ENCODE measurements around the gene POLR2E.

The POLR2E gene

GRCh38 chr19:1042689-1043511 lies 52.3 kb downstream of the POLR2E start:
- DNase-seq, result no peak

GRCh38 chr19:1041835-1042685 lies 53.1 kb downstream of the POLR2E start:
- no peak for DNase-seq

GRCh38 chr19:1041272-1041834 lies 53.8 kb downstream of the POLR2E start:
- DNase-seq, result no peak

DNA sequence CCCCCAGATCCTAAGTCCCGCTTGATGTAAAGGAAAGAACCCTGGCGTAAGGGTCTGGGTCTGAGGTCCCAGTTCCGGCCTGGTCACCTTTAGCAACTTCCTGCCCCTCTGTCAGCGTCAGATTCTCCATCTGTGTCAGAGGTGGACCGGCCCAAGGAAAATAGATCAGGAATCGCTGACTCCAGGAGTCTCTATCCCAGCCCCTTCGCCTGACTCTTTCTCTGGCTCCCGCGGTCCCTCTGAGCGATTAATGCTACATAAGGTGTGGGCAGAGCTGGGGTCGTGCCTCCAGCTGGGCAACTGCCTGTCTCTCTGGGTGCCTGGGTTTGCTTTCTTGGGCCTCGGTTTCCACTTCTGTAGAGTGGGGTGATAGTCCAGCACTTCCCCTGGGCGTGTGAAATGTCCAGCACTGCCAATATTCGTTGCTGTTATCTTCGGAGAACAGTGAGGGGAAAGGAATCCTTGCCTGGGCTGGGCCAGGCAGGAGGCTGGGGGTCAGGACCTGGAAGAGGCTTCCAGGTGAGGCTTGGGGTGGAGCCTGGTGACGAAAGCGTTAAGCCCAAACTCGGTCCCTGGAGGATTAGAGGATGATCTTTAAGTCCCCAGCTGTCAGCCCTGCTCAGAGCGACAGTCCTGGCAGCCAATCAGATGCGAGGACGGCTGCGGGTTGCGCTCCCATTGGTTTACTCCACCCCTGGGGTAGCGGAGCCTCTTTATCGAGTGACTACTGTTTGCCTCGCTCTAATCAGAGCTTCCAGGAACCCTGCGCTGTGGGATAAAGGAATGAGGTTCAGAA lies 54.5 kb downstream of the POLR2E start:
- DNase-seq, result peak; percentile 87 to 90

DNA sequence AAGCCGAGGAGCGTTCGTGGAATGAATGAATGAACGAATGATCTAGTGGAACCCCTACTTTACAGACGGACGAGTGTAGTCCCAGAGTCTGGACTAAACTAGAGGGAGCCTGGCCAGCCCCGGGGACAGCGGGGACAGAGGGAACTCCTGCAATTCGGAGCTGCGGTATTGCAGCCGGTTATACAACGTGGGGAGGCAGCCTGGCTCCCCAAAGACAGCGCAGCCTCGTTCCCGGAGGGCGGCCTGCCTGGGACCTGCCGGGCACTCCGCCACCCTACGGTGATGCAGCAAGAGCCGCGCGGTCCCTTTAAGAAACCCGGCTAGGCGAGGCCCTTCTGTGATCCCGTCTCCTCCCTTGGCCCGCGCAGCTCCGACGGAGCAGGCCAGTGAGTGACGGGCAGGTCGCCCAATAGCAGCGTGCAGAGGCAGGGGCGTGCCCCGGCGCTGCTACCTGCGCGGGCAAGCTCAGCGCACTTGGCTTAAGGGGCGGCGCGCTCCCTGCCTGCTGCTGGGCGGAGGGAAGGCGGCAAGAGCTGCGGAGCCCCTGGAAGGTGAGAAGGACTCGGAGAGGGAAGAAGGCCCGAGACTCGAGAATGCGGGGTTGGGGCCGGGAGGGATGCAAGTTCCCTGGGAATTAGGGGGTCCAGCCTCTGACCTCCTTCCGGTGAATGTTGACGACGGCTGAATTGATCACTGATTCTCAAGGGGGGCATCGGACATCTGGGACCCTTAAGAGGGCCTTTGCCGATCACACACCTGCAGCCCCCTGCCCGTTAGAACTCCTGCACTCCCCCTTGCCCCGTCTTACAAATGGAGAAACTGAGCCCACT lies 55.3 kb downstream of the POLR2E start, which contains the start of gene ABCA7:
Gene ABCA7 (plus strand): TSS at position 462 of the 830 bp plus-strand sequence. CDS start 1,255 bp downstream, outside the sequence.
- peak; percentile 97 to 100 for DNase-seq

DNA sequence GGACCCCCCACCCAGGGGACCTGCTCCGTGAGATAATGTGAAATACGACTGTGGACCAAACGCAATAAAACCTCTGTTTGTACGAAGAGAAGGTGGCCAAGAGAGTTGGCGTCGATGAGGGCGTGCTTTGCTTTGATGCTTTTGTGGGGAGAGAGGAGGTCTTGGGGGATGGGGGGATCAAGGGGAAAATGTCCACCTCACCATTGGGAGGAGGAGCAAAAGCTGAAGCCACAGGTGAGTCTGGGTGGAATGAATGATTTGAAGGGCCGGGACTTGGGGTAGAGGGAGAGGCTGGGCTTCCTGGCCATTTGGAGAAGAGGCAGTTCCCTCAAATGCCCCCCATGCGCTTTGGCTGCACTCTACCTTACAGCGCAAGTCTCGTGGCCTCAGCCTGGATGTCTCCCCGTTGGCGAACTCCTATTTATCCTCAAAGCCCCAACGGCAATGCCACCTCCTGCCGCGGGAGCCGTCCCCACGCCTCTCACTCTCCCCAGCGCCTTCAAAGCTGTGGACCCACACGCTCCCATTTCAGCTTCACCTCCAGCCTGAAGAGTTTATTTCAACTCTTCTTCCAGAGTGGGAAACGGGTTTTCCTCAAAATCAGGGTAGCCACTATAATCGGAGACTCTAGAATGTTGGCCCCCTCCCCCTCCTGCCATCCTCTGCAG lies 56.1 kb downstream of the POLR2E start:
- no peak for DNase-seq

DNA sequence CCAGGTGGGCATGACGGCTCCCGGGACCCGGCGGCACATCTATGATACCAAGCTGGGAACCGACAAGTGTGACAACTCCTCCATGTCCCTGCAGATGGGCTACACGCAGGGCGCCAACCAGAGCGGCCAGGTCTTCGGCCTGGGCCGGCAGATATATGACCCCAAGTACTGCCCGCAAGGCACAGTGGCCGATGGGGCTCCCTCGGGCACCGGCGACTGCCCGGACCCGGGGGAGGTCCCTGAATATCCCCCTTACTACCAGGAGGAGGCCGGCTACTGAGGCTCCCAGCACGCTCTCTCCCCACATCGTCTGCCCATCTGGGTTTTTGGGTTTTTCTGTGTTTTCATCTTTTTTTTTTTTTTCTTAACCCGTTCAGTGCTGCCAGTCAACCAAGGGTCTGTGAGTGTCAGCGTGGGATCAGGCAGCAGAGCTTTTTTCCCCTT lies 57.5 kb downstream of the POLR2E start:
- no peak for DNase-seq
